SK-N-SH treated with all-trans-retinoic acid at 6 μM for 48 hours (cell line): ENCODE measurements around the gene FNDC3B.

ENCODE experiments used
- ATAC-seq: fragments of 200-7000 bp; cut with Tn5 transposase; 3 replicates; pipeline ENCODE4 v1.9.1; 2020; ENCODE audit warnings: mild to moderate bottlenecking, moderate library complexity
- BACH2 ChIP-seq: fragments of 250-450 bp; sonication (Bioruptor Pico); IDR thresholded peaks from 2 replicates; pipeline ENCODE4 v1.9.0; 2021; ENCODE audit warnings: mild to moderate bottlenecking, borderline replicate concordance
- CREB5 ChIP-seq: fragments of 250-450 bp; sonication (Bioruptor Pico); IDR thresholded peaks from 2 replicates; pipeline ENCODE4 v1.5.1; 2020; ENCODE audit warnings: low read depth, mild to moderate bottlenecking, moderate library complexity
- CSDC2 ChIP-seq: fragments of 250-450 bp; sonication (Bioruptor Pico); IDR thresholded peaks from 2 replicates; pipeline ENCODE4 v1.5.0; 2020; ENCODE audit warnings: mild to moderate bottlenecking, moderate library complexity
- ESRRG ChIP-seq: fragments of 250-450 bp; sonication (Bioruptor Pico); IDR thresholded peaks from 2 replicates; pipeline ENCODE4 v1.6.1; 2021; ENCODE audit warnings: mild to moderate bottlenecking
- ISL1 ChIP-seq: fragments of 250-450 bp; sonication (Bioruptor Pico); IDR thresholded peaks from 2 replicates; pipeline ENCODE4 v2.1.2; 2022; ENCODE audit warnings: mild to moderate bottlenecking, moderate library complexity
- OSR1 ChIP-seq: fragments of 250-450 bp; sonication (Bioruptor Pico); IDR thresholded peaks from 2 replicates; pipeline ENCODE4 v1.8.0; 2022; ENCODE audit warnings: moderate library complexity, mild to moderate bottlenecking, inconsistent platforms
- POU6F1 ChIP-seq: fragments of 250-450 bp; sonication (Bioruptor Pico); IDR thresholded peaks from 2 replicates; pipeline ENCODE4 v1.8.0; 2021; ENCODE audit warnings: low read depth, mild to moderate bottlenecking, moderate library complexity, borderline replicate concordance
- PPARA ChIP-seq: fragments of 250-450 bp; sonication (Bioruptor Pico); IDR thresholded peaks from 2 replicates; pipeline ENCODE4 v1.5.0; 2020; ENCODE audit warnings: mild to moderate bottlenecking, borderline replicate concordance
- RARB ChIP-seq: fragments of 250-450 bp; sonication (Bioruptor Pico); IDR thresholded peaks from 2 replicates; pipeline ENCODE4 v1.8.0; 2021; ENCODE audit warnings: mild to moderate bottlenecking, moderate library complexity
- SNAI2 ChIP-seq: fragments of 250-450 bp; sonication (Bioruptor Pico); IDR thresholded peaks from 2 replicates; pipeline ENCODE4 v1.5.0; 2020; ENCODE audit warnings: mild to moderate bottlenecking, moderate library complexity
- TCF4 ChIP-seq: fragments of 250-450 bp; sonication (Bioruptor Pico); IDR thresholded peaks from 2 replicates; pipeline ENCODE4 v1.8.0; 2021; ENCODE audit warnings: mild to moderate bottlenecking, moderate library complexity, borderline replicate concordance
- TOX ChIP-seq: fragments of 250-450 bp; sonication (Bioruptor Pico); IDR thresholded peaks from 2 replicates; pipeline ENCODE4 v1.8.0; 2021; ENCODE audit warnings: mild to moderate bottlenecking, moderate library complexity, borderline replicate concordance
- ZC3H10 ChIP-seq: fragments of 250-450 bp; sonication (Bioruptor Pico); IDR thresholded peaks from 2 replicates; pipeline ENCODE4 v1.5.1; 2021; ENCODE audit warnings: mild to moderate bottlenecking, moderate library complexity
- ZFP3 ChIP-seq: fragments of 250-450 bp; sonication (Bioruptor Pico); IDR thresholded peaks from 2 replicates; pipeline ENCODE4 v1.5.0; 2020; ENCODE audit warnings: mild to moderate bottlenecking, moderate library complexity
- ZFP30 ChIP-seq: fragments of 450-650 bp; formaldehyde crosslinking; IDR thresholded peaks from 2 replicates; pipeline ENCODE4 v1.5.0; 2022; ENCODE audit warnings: mild to moderate bottlenecking, moderate library complexity
- ZNF565 ChIP-seq: fragments of 450-650 bp; formaldehyde crosslinking; conservative IDR thresholded peaks from 2 replicates; pipeline ENCODE4 v1.5.0; 2020; ENCODE audit warnings: low read depth, mild to moderate bottlenecking, moderate library complexity
- ZNF70 ChIP-seq: fragments of 450-650 bp; formaldehyde crosslinking; IDR thresholded peaks from 2 replicates; pipeline ENCODE4 v1.5.0; 2020; ENCODE audit warnings: mild to moderate bottlenecking, moderate library complexity
- ZNF8 ChIP-seq: fragments of 450-650 bp; formaldehyde crosslinking; IDR thresholded peaks from 2 replicates; pipeline ENCODE4 v1.5.0; 2020; ENCODE audit warnings: mild to moderate bottlenecking, moderate library complexity
- TF ChIP-seq, protein P1 (sequence below): fragments of 250-450 bp; sonication (Bioruptor Pico); IDR thresholded peaks from 2 replicates; pipeline ENCODE4 v1.5.1; 2021; ENCODE audit warnings: mild to moderate bottlenecking, moderate library complexity
- TF ChIP-seq, protein P2 (sequence below): fragments of 250-450 bp; sonication (Bioruptor Pico); IDR thresholded peaks from 2 replicates; pipeline ENCODE4 v1.8.0; 2020; ENCODE audit warnings: mild to moderate bottlenecking, moderate library complexity, borderline replicate concordance
- TF ChIP-seq, protein P3 (sequence below): fragments of 250-450 bp; sonication (Bioruptor Pico); IDR thresholded peaks from 2 replicates; pipeline ENCODE4 v1.5.0; 2020; ENCODE audit warnings: mild to moderate bottlenecking, moderate library complexity

Gene FNDC3B

GRCh38 chr3:172375206-172375850, 335.9 kb downstream of the FNDC3B start:
- ATAC-seq: no peak
- TF ChIP-seq ZNF70 (CRISPR knock-in tag) (no peak), ZNF8 (CRISPR knock-in tag) (no peak), PPARA (CRISPR knock-in tag) (no peak), ESRRG (CRISPR knock-in tag) (no peak), RARB (CRISPR knock-in tag) (no peak), TOX (CRISPR knock-in tag) (no peak), CSDC2 (CRISPR knock-in tag) (no peak), ZC3H10 (CRISPR knock-in tag) (no peak), ZFP3 (no peak), TCF4 (CRISPR knock-in tag) (no peak), POU6F1 (no peak), OSR1 (CRISPR knock-in tag) (no peak), ZNF565 (CRISPR knock-in tag) (no peak), BACH2 (no peak), ISL1 (no peak), SNAI2 (no peak), ZFP30 (CRISPR knock-in tag) (no peak)
- TF ChIP-seq, protein P1, sequence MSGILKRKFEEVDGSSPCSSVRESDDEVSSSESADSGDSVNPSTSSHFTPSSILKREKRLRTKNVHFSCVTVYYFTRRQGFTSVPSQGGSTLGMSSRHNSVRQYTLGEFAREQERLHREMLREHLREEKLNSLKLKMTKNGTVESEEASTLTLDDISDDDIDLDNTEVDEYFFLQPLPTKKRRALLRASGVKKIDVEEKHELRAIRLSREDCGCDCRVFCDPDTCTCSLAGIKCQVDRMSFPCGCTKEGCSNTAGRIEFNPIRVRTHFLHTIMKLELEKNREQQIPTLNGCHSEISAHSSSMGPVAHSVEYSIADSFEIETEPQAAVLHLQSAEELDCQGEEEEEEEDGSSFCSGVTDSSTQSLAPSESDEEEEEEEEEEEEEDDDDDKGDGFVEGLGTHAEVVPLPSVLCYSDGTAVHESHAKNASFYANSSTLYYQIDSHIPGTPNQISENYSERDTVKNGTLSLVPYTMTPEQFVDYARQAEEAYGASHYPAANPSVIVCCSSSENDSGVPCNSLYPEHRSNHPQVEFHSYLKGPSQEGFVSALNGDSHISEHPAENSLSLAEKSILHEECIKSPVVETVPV (CRISPR knock-in tag): no peak
- TF ChIP-seq, protein P2, sequence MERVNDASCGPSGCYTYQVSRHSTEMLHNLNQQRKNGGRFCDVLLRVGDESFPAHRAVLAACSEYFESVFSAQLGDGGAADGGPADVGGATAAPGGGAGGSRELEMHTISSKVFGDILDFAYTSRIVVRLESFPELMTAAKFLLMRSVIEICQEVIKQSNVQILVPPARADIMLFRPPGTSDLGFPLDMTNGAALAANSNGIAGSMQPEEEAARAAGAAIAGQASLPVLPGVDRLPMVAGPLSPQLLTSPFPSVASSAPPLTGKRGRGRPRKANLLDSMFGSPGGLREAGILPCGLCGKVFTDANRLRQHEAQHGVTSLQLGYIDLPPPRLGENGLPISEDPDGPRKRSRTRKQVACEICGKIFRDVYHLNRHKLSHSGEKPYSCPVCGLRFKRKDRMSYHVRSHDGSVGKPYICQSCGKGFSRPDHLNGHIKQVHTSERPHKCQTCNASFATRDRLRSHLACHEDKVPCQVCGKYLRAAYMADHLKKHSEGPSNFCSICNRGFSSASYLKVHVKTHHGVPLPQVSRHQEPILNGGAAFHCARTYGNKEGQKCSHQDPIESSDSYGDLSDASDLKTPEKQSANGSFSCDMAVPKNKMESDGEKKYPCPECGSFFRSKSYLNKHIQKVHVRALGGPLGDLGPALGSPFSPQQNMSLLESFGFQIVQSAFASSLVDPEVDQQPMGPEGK (CRISPR knock-in tag): no peak

DNA sequence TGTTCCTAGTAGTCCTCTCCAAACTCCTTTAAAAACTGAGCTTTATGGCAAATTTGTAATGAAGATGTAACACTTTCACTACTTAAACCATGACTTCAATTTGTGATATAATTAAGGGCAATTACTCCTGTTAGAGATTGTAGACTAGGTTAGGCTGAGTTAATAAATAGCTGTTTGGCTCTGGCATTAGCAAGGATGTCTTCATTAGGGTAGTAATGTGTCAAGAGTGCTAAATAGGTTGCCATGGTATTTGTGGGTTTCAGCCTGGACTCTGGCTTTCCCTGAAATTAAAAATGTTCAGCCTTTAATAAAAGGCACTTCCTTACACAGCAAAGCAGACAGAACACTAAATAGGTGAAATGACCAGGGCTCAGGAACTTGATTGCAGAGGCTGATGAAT, 337.0 kb downstream of the FNDC3B start:
- ATAC-seq: no peak
- TF ChIP-seq ZNF70 (CRISPR knock-in tag) (no peak), ESRRG (CRISPR knock-in tag) (no peak), POU6F1 (no peak), RARB (CRISPR knock-in tag) (no peak), ZNF8 (CRISPR knock-in tag) (no peak), ZNF565 (CRISPR knock-in tag) (no peak)

- ATAC-seq: no peak
- TF ChIP-seq BACH2: no peak
- TF ChIP-seq ZC3H10 (CRISPR knock-in tag): no peak
- no peak for TF ChIP-seq TOX (CRISPR knock-in tag)
- no peak for TF ChIP-seq ZFP30 (CRISPR knock-in tag)
Measured at GRCh38 chr3:172376881-172377280, 337.5 kb downstream of the FNDC3B start.

DNA sequence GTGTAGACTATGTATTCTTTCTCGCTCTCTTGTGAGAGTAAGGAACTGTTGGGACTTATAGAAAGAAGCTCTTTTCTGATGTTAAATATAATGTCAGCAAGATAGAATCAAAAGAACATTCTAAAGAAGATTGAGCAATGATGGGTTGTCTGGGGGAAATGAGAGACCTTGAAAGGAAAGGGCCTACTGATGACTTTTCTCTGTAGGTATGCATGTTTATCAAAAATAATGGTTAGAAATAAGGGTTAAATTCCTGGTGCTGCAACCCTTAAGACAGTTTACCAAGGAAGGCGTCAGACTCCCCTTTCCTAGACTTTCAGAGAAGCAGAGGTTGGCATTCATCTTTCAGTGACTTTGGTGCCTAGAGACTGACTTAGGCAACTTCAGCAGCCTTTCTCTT, 339.1 kb downstream of the FNDC3B start:
- no peak for TF ChIP-seq POU6F1
- ATAC-seq: no peak

GRCh38 chr3:172379372-172379771, 340.0 kb downstream of the FNDC3B start:
- no peak for ATAC-seq
- TF ChIP-seq ZC3H10 (CRISPR knock-in tag): no peak
- no peak for TF ChIP-seq TCF4 (CRISPR knock-in tag)
- TF ChIP-seq CREB5 (CRISPR knock-in tag): no peak
- TF ChIP-seq, protein P3, sequence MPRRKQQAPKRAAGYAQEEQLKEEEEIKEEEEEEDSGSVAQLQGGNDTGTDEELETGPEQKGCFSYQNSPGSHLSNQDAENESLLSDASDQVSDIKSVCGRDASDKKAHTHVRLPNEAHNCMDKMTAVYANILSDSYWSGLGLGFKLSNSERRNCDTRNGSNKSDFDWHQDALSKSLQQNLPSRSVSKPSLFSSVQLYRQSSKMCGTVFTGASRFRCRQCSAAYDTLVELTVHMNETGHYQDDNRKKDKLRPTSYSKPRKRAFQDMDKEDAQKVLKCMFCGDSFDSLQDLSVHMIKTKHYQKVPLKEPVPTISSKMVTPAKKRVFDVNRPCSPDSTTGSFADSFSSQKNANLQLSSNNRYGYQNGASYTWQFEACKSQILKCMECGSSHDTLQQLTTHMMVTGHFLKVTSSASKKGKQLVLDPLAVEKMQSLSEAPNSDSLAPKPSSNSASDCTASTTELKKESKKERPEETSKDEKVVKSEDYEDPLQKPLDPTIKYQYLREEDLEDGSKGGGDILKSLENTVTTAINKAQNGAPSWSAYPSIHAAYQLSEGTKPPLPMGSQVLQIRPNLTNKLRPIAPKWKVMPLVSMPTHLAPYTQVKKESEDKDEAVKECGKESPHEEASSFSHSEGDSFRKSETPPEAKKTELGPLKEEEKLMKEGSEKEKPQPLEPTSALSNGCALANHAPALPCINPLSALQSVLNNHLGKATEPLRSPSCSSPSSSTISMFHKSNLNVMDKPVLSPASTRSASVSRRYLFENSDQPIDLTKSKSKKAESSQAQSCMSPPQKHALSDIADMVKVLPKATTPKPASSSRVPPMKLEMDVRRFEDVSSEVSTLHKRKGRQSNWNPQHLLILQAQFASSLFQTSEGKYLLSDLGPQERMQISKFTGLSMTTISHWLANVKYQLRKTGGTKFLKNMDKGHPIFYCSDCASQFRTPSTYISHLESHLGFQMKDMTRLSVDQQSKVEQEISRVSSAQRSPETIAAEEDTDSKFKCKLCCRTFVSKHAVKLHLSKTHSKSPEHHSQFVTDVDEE (CRISPR knock-in tag): no peak
- no peak for TF ChIP-seq RARB (CRISPR knock-in tag)
